GM12878 (cell line): ENCODE measurements around the gene SLC28A1. TPM values are rescaled to one million over a fixed set of nuclear protein-coding genes. Genes with fewer than 3 reads are reported as not detected.

Experiments used
- CBX3 ChIP-seq: fragments of 200-600 bp; sonication (generic); IDR thresholded peaks from 2 replicates; pipeline ENCODE4 v1.6.1; 2016; ENCODE audit warnings: low read depth, borderline replicate concordance
- CREB1 ChIP-seq: IDR thresholded peaks from 2 replicates; pipeline ENCODE4 v1.6.1; 2012; ENCODE audit warnings: low read depth, mild to moderate bottlenecking, inconsistent platforms
- HDGF ChIP-seq: fragments of 450-650 bp; IDR thresholded peaks from 2 replicates; pipeline ENCODE4 v1.6.1; 2016; ENCODE audit warnings: antibody characterized with exemption
- IKZF1 ChIP-seq: fragments of 450-650 bp; conservative IDR thresholded peaks from 2 replicates; pipeline ENCODE4 v1.6.1; 2017; ENCODE audit warnings: antibody characterized with exemption, mild to moderate bottlenecking
- LARP7 ChIP-seq: fragments of 450-650 bp; IDR thresholded peaks from 2 replicates; pipeline ENCODE4 v1.6.1; 2017; ENCODE audit warnings: mild to moderate bottlenecking
- MYB ChIP-seq: fragments of 150-350 bp; IDR thresholded peaks from 2 replicates; pipeline ENCODE4 v1.6.1; 2014; ENCODE audit warnings: mild to moderate bottlenecking, low read depth, low read length, borderline replicate concordance
- NFXL1 ChIP-seq: fragments of 450-650 bp; IDR thresholded peaks from 2 replicates; pipeline ENCODE4 v1.6.1; 2017; ENCODE audit warnings: antibody characterized with exemption, mild to moderate bottlenecking, borderline replicate concordance
- NR2C2 ChIP-seq: IDR thresholded peaks from 2 replicates; pipeline ENCODE4 v1.6.1; 2011; ENCODE audit warnings: borderline replicate concordance, low read depth; ENCODE audit not compliant: control insufficient read depth, insufficient read length
- RELA ChIP-seq: fragments of 450-650 bp; IDR thresholded peaks from 2 replicates; pipeline ENCODE4 v1.8.0; 2014; ENCODE audit warnings: borderline replicate concordance; ENCODE audit not compliant: partially characterized antibody
- STAT3 ChIP-seq: IDR thresholded peaks from 2 replicates; pipeline ENCODE4 v1.6.1; 2011; ENCODE audit warnings: low read depth, low read length, improper control_type of control experiment
- SUPT20H ChIP-seq: IDR thresholded peaks from 2 replicates; pipeline ENCODE4 v1.6.1; 2011; ENCODE audit warnings: low read depth, mild to moderate bottlenecking, low read length, moderate library complexity, borderline replicate concordance; ENCODE audit not compliant: control insufficient read depth
- TAF1 ChIP-seq: IDR thresholded peaks from 2 replicates; pipeline ENCODE4 v1.6.1; 2011; ENCODE audit warnings: mild to moderate bottlenecking, low read depth, low read length, borderline replicate concordance
- ZNF207 ChIP-seq: fragments of 450-650 bp; IDR thresholded peaks from 2 replicates; pipeline ENCODE4 v1.6.1; 2014; ENCODE audit warnings: antibody characterized with exemption, mild to moderate bottlenecking, borderline replicate concordance
- polyA plus RNA-seq, 11 experiments: library from polyadenylated mRNA; depleted of rRNA in 4 of 11; unstranded in 6 of 11; stranded (reverse) in 5 of 11; fragments of >200 nt; fragmentation: Nextera tagmentation in 4 of 11; fragmentation: Illumina TruSeq in 1 of 11; extraction: Ambion mirVana in 4 of 11; extraction: Trizol in 1 of 11; gene quantifications; 1 replicate in 1 of 11; 2 replicates in 10 of 11; pipeline versions ENCODE4 v1.2.1 to v1.2.3, GENCODE V29; 2011 to 2016; ENCODE audit warnings: inconsistent platforms in 2 of 11, missing spikeins in 2 of 11, low read depth in 1 of 11
- total RNA-seq, 4 experiments: library from RNA; depleted of rRNA in 3 of 4; stranded (reverse); fragments of >200 nt in 3 of 4; fragmentation: Illumina TruSeq in 1 of 4; extraction: Trizol in 1 of 4; gene quantifications; 2 replicates each; pipeline versions ENCODE4 v1.2.1 to v1.2.3, GENCODE V29; 2013 to 2021
- TF ChIP-seq, protein P1 (sequence below): fragments of 450-650 bp; formaldehyde crosslinking; IDR thresholded peaks from 2 replicates; pipeline ENCODE4 v1.4.0; 2020; ENCODE audit warnings: mild to moderate bottlenecking, moderate library complexity
- TF ChIP-seq, protein P2 (sequence below): fragments of 450-650 bp; formaldehyde crosslinking; IDR thresholded peaks from 2 replicates; pipeline ENCODE4 v1.5.0; 2022; ENCODE audit warnings: mild to moderate bottlenecking, missing genetic modification characterization
- TF ChIP-seq, protein P3 (sequence below): fragments of 450-650 bp; IDR thresholded peaks from 2 replicates; pipeline ENCODE4 v1.6.1; 2017; ENCODE audit warnings: mild to moderate bottlenecking, moderate library complexity
- TF ChIP-seq, protein P4 (sequence below): IDR thresholded peaks from 2 replicates; pipeline ENCODE4 v1.6.1; 2012; ENCODE audit warnings: low read length, inconsistent platforms

The SLC28A1 gene
- total and polyA plus RNA-seq, 10 of the 15 experiments (the other 5 are each of a cell fraction or from before 2014, with no cell fraction given), result not detected

DNA sequence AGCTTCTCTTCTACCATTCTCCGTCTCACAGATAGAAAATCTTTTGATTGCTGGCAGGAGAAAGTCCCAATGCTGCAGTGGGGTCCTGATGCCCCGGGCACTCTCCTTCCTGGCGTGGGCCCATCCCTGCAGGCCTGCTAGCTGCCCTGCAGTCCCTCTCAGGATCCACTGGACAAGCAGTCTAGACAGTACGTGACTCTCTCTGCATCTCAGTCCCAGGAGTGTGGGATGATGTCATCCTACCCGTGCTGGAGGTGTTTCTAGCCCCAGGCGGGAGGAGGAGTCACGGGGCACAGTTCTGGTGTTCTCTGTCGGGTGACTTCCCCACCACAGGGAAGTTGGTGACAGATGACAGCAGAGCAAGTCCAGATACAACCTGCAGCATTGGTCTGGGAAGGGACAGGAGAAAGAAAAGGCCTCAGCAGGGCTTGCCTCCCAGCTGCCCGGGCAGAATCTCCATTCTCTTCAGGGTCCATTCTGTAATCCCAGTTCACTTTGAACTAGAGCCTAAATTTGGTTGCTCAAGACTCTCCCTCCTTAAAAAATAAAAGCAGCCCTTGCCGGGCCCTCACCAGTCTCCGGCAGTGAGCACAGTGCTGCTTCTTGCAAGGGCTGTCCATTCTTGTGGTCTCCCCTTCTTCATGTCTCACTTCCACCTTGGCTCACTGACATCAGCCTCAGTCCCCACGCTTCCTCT lies 30.6 kb downstream of the SLC28A1 start (continued):
- TF ChIP-seq, protein P1, sequence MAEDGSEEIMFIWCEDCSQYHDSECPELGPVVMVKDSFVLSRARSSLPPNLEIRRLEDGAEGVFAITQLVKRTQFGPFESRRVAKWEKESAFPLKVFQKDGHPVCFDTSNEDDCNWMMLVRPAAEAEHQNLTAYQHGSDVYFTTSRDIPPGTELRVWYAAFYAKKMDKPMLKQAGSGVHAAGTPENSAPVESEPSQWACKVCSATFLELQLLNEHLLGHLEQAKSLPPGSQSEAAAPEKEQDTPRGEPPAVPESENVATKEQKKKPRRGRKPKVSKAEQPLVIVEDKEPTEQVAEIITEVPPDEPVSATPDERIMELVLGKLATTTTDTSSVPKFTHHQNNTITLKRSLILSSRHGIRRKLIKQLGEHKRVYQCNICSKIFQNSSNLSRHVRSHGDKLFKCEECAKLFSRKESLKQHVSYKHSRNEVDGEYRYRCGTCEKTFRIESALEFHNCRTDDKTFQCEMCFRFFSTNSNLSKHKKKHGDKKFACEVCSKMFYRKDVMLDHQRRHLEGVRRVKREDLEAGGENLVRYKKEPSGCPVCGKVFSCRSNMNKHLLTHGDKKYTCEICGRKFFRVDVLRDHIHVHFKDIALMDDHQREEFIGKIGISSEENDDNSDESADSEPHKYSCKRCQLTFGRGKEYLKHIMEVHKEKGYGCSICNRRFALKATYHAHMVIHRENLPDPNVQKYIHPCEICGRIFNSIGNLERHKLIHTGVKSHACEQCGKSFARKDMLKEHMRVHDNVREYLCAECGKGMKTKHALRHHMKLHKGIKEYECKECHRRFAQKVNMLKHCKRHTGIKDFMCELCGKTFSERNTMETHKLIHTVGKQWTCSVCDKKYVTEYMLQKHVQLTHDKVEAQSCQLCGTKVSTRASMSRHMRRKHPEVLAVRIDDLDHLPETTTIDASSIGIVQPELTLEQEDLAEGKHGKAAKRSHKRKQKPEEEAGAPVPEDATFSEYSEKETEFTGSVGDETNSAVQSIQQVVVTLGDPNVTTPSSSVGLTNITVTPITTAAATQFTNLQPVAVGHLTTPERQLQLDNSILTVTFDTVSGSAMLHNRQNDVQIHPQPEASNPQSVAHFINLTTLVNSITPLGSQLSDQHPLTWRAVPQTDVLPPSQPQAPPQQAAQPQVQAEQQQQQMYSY (CRISPR knock-in tag), result no peak
- TF ChIP-seq IKZF1 (peak; percentile 70), NR2C2 (no peak), ZNF207 (no peak), HDGF (no peak), CBX3 (no peak), LARP7 (no peak), NFXL1 (no peak), TAF1 (no peak), MYB (no peak), CREB1 (peak; percentile 55; the same call in 1 of the 2 replicates), STAT3 (no peak), SUPT20H (no peak), RELA (no peak)
- TF ChIP-seq, protein P2, sequence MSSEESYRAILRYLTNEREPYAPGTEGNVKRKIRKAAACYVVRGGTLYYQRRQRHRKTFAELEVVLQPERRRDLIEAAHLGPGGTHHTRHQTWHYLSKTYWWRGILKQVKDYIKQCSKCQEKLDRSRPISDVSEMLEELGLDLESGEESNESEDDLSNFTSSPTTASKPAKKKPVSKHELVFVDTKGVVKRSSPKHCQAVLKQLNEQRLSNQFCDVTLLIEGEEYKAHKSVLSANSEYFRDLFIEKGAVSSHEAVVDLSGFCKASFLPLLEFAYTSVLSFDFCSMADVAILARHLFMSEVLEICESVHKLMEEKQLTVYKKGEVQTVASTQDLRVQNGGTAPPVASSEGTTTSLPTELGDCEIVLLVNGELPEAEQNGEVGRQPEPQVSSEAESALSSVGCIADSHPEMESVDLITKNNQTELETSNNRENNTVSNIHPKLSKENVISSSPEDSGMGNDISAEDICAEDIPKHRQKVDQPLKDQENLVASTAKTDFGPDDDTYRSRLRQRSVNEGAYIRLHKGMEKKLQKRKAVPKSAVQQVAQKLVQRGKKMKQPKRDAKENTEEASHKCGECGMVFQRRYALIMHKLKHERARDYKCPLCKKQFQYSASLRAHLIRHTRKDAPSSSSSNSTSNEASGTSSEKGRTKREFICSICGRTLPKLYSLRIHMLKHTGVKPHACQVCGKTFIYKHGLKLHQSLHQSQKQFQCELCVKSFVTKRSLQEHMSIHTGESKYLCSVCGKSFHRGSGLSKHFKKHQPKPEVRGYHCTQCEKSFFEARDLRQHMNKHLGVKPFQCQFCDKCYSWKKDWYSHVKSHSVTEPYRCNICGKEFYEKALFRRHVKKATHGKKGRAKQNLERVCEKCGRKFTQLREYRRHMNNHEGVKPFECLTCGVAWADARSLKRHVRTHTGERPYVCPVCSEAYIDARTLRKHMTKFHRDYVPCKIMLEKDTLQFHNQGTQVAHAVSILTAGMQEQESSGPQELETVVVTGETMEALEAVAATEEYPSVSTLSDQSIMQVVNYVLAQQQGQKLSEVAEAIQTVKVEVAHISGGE (CRISPR knock-in tag), result no peak
- TF ChIP-seq, protein P3, sequence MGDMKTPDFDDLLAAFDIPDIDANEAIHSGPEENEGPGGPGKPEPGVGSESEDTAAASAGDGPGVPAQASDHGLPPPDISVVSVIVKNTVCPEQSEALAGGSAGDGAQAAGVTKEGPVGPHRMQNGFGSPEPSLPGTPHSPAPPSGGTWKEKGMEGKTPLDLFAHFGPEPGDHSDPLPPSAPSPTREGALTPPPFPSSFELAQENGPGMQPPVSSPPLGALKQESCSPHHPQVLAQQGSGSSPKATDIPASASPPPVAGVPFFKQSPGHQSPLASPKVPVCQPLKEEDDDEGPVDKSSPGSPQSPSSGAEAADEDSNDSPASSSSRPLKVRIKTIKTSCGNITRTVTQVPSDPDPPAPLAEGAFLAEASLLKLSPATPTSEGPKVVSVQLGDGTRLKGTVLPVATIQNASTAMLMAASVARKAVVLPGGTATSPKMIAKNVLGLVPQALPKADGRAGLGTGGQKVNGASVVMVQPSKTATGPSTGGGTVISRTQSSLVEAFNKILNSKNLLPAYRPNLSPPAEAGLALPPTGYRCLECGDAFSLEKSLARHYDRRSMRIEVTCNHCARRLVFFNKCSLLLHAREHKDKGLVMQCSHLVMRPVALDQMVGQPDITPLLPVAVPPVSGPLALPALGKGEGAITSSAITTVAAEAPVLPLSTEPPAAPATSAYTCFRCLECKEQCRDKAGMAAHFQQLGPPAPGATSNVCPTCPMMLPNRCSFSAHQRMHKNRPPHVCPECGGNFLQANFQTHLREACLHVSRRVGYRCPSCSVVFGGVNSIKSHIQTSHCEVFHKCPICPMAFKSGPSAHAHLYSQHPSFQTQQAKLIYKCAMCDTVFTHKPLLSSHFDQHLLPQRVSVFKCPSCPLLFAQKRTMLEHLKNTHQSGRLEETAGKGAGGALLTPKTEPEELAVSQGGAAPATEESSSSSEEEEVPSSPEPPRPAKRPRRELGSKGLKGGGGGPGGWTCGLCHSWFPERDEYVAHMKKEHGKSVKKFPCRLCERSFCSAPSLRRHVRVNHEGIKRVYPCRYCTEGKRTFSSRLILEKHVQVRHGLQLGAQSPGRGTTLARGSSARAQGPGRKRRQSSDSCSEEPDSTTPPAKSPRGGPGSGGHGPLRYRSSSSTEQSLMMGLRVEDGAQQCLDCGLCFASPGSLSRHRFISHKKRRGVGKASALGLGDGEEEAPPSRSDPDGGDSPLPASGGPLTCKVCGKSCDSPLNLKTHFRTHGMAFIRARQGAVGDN, result no peak; the same call in 1 of the 2 replicates
- TF ChIP-seq, protein P4, sequence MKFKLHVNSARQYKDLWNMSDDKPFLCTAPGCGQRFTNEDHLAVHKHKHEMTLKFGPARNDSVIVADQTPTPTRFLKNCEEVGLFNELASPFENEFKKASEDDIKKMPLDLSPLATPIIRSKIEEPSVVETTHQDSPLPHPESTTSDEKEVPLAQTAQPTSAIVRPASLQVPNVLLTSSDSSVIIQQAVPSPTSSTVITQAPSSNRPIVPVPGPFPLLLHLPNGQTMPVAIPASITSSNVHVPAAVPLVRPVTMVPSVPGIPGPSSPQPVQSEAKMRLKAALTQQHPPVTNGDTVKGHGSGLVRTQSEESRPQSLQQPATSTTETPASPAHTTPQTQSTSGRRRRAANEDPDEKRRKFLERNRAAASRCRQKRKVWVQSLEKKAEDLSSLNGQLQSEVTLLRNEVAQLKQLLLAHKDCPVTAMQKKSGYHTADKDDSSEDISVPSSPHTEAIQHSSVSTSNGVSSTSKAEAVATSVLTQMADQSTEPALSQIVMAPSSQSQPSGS, result peak; percentile 83
